K562 (cell line): ENCODE results near the gene SLC45A3. TPM values are rescaled to one million over a fixed set of nuclear protein-coding genes. Genes with fewer than 3 reads are reported as not detected.
A peak's percentile ranks its signal among the peaks of the same experiment; 100 is the strongest.

ENCODE experiments used
- ATAC-seq: fragments of 200-7000 bp; cut with Tn5 transposase; 3 replicates; pipeline ENCODE4 v1.9.1; 2020; ENCODE audit warnings: moderate library complexity
- BruUV-seq: library from RNA; stranded (reverse); fragments of 400-500 nt; replicated peaks from 2 replicates; lab custom pipeline; 2021; lab: Mats Ljungman, UMichigan
- CTCF ChIA-PET: fragments of 300-600 bp; formaldehyde crosslinking; extraction: SDS; loops from one replicate; lab custom pipeline; 2021; ENCODE audit warnings: low intra/inter-chr PET ratio; lab: Yijun Ruan, JAX
- POLR2A ChIA-PET: fragments of 300-600, 350-650 bp; sonication (Branson Sonifier 250); formaldehyde crosslinking; extraction: SDS; loops from one replicate; lab custom pipeline; 2021; ENCODE audit warnings: antibody characterized with exemption, inconsistent platforms; lab: Yijun Ruan, JAX
- DNase-seq, 4 experiments: peaks; one replicate each; pipeline versions ENCODE4 v3.0.0 to v3.0.0-alpha.2; 2011 to 2018; ENCODE audit warnings: low spot score in 3 of 4, mixed read lengths in 3 of 4; ENCODE audit errors: extremely low read depth in 1 of 4
- FAIRE-seq: peaks from 2 replicates; lab custom pipeline; 2011; peaks lifted over from hg19 to GRCh38; lab: Jason Lieb, UNC
- H2AFZ ChIP-seq: 2 replicates; pipeline ENCODE4 v1.6.0; 2011; ENCODE audit warnings: low read depth, low read length, control low read depth, inconsistent platforms
- H3K27ac ChIP-seq: fragments of 200-600 bp; 3 replicates; pipeline ENCODE4 v1.8.0; 2011; ENCODE audit warnings: low read depth, mild to moderate bottlenecking, control low read depth, inconsistent platforms, low read length, moderate library complexity, mixed read lengths; ENCODE audit errors: extremely low read depth
- H3K27me3 ChIP-seq, 2 experiments: fragments of 300-600 bp in 1 of 2; 2 replicates in 1 of 2; 3 replicates in 1 of 2; pipeline versions ENCODE4 v1.6.0 to v1.8.0; 2011; ENCODE audit warnings: inconsistent platforms in 2 of 2, low read length in 2 of 2, mild to moderate bottlenecking in 1 of 2, mixed read lengths in 1 of 2, moderate library complexity in 1 of 2; ENCODE audit not compliant: control insufficient read depth in 2 of 2, insufficient read depth in 2 of 2
- H3K36me3 ChIP-seq: fragments of 300-600 bp; 3 replicates; pipeline ENCODE4 v1.8.0; 2011; ENCODE audit warnings: mild to moderate bottlenecking, low read length, inconsistent platforms; ENCODE audit not compliant: control insufficient read depth, insufficient read depth
- H3K4me1 ChIP-seq, 2 experiments: fragments of 200-600 bp in 1 of 2; replicated peaks in 1 of 2; 2 replicates in 1 of 2; 3 replicates in 1 of 2; pipeline versions ENCODE4 v1.5.1 to v1.8.0; 2011; ENCODE audit warnings: inconsistent platforms in 2 of 2, low read length in 2 of 2, mild to moderate bottlenecking in 1 of 2, mixed read lengths in 1 of 2, moderate library complexity in 1 of 2; ENCODE audit not compliant: control insufficient read depth in 2 of 2, insufficient read depth in 2 of 2
- H3K4me2 ChIP-seq: 2 replicates; pipeline ENCODE4 v1.6.1; 2011; ENCODE audit warnings: low read length, control low read depth, inconsistent platforms, mixed read lengths; ENCODE audit not compliant: insufficient read depth
- H3K4me3 ChIP-seq: fragments of 200-600 bp; sonication (generic), shearing (Covaris generic); 2 replicates; pipeline ENCODE4 v1.5.1; 2016; ENCODE audit warnings: control low read depth, inconsistent platforms
- H3K79me2 ChIP-seq: fragments of 200-600 bp; 3 replicates; pipeline ENCODE4 v1.8.0; 2011; ENCODE audit warnings: low read length, inconsistent platforms; ENCODE audit not compliant: control insufficient read depth, insufficient read depth
- H3K9ac ChIP-seq, 2 experiments: 2 replicates each; pipeline versions ENCODE4 v1.6.0 to v1.6.1; 2011; ENCODE audit warnings: low read depth in 2 of 2, low read length in 2 of 2, control low read depth in 1 of 2, inconsistent platforms in 1 of 2, mild to moderate bottlenecking in 1 of 2, mixed read lengths in 1 of 2; ENCODE audit not compliant: insufficient read depth in 1 of 2
- H3K9me1 ChIP-seq: one replicate; pipeline ENCODE4 v1.6.0; 2011; ENCODE audit warnings: inconsistent platforms, mild to moderate bottlenecking, low read length, moderate library complexity; ENCODE audit not compliant: control insufficient read depth, insufficient read depth
- H3K9me3 ChIP-seq: replicated peaks from 2 replicates; pipeline ENCODE4 v1.5.1; 2011; ENCODE audit warnings: low read depth, low read length, inconsistent platforms; ENCODE audit not compliant: control insufficient read depth, insufficient read depth
- H4K20me1 ChIP-seq: replicated peaks from 2 replicates; pipeline ENCODE4 v1.6.1; 2011; ENCODE audit warnings: low read length, inconsistent platforms, mixed read lengths; ENCODE audit not compliant: control insufficient read depth, insufficient read depth
- ATF7 ChIP-seq: fragments of 450-650 bp; IDR thresholded peaks from 2 replicates; pipeline ENCODE4 v1.7.1; 2014; ENCODE audit warnings: mild to moderate bottlenecking, moderate library complexity
- CBX2 ChIP-seq: fragments of 200-600 bp; sonication (generic); IDR thresholded peaks from one replicate; pipeline ENCODE4 v1.6.1; 2012; ENCODE audit warnings: mild to moderate bottlenecking, low read length, inconsistent platforms; ENCODE audit not compliant: insufficient read depth, poor library complexity, severe bottlenecking
- CHD1 ChIP-seq: fragments of 200-600 bp; sonication (generic); IDR thresholded peaks from one replicate; pipeline ENCODE4 v1.6.1; 2012; ENCODE audit warnings: mild to moderate bottlenecking, moderate library complexity, low read length, inconsistent platforms
- PRDM10 ChIP-seq: fragments of 450-650 bp; IDR thresholded peaks from 2 replicates; pipeline ENCODE4 v1.6.1; 2018; ENCODE audit not compliant: partially characterized antibody
- RNF2 ChIP-seq: sonication (generic); IDR thresholded peaks from 2 replicates; pipeline ENCODE4 v1.6.1; 2016
- SNIP1 ChIP-seq: fragments of 450-650 bp; IDR thresholded peaks from 2 replicates; pipeline ENCODE4 v1.7.1; 2017; ENCODE audit warnings: low read depth, mild to moderate bottlenecking
- ZBTB5 ChIP-seq: fragments of 450-650 bp; IDR thresholded peaks from 2 replicates; pipeline ENCODE4 v1.6.1; 2017; ENCODE audit warnings: antibody characterized with exemption
- ZNF77 ChIP-seq: fragments of 250-450 bp; sonication (Bioruptor Pico); IDR thresholded peaks from 2 replicates; pipeline ENCODE4 v1.5.0; 2020
- WGBS: fragments of 100-300 bp; shearing (Covaris generic); methylation state at CpG from one replicate; pipeline ENCODE4 v1.1.6; 2016; ENCODE audit warnings: low coverage, mixed read lengths; ENCODE audit not compliant: insufficient coverage; ENCODE audit errors: missing lambda C conversion rate; 5-methylcytosine and 5-hydroxymethylcytosine counted together
- in situ Hi-C: fragments of 300-500 bp; cut with MboI; formaldehyde crosslinking; loops from 4 replicates; pipeline ENCODE4 v1.15.0; 2018; ENCODE audit warnings: inconsistent platforms, mixed read lengths
- intact Hi-C: fragments of 100-400 bp; cut with micrococcal nuclease; formaldehyde crosslinking; loops from 2 replicates; pipeline ENCODE4 v1.14.2; 2022
- polyA plus RNA-seq, 8 experiments: library from polyadenylated mRNA; depleted of rRNA in 4 of 8; stranded (reverse) in 5 of 8; unstranded in 3 of 8; fragments of >200 nt; fragmentation: Nextera tagmentation in 2 of 8; fragmentation: Illumina TruSeq in 1 of 8; extraction: Ambion mirVana in 2 of 8; extraction: Trizol in 1 of 8; gene quantifications; 2 replicates each; pipeline versions ENCODE4 v1.2.1 to v1.2.3, GENCODE V29; 2011 to 2014; ENCODE audit warnings: inconsistent platforms in 1 of 8, missing spikeins in 1 of 8
- total RNA-seq, 7 experiments: library from RNA; depleted of rRNA in 6 of 7; stranded (reverse); fragments of >200 nt in 6 of 7; fragmentation: Illumina TruSeq in 2 of 7; extraction: Trizol in 2 of 7; gene quantifications; 2 replicates each; pipeline versions ENCODE4 v1.2.1 to v1.2.3, GENCODE V29; 2011 to 2021; ENCODE audit warnings: low replicate concordance in 1 of 7
- TF ChIP-seq, protein P1 (sequence below): fragments of 150-350 bp; conservative IDR thresholded peaks from 2 replicates; pipeline ENCODE4 v1.6.1; 2014; ENCODE audit warnings: low read length

SLC45A3 gene
- total and polyA plus RNA-seq, 9 of the 15 experiments (the other 6 are each of a cell fraction or from before 2014, with no cell fraction given), result 0.06 to 3.3 (median 1.3) TPM

GRCh38 chr1:205675247-205675646 lies 5.1 kb downstream of the SLC45A3 start:
- POLR2A ChIA-PET, result interaction anchor here (1.1 kb wide), 1 partner anchor 43 kb away, joined by 4 read pairs; the partner anchor contains the start of gene ELK4
- Histone ChIP-seq H3K36me3 (no peaks in the 10 kb centered on the region), H3K9ac (no peak overlapping the region), H2AFZ (no peak overlapping the region), H3K9me1 (no peaks in the 10 kb centered on the region), H4K20me1 (no peaks in the 10 kb centered on the region; the same call in none of the 2 replicates), H3K4me1 (peaks cover 31 to 32% of the 10 kb centered on the region in 2 experiments), H3K79me2 (no peaks in the 10 kb centered on the region), H3K27me3 (no peaks in the 10 kb centered on the region), H3K27ac (no peak overlapping the region), H3K9me3 (no peaks in the 10 kb centered on the region), H3K4me3 (no peak overlapping the region), H3K4me2 (no peak overlapping the region)
- CTCF ChIA-PET, result no interaction called here
- no peak for FAIRE-seq
- intact Hi-C loops, result loop anchor here (10.0 kb wide), 1 partner anchor 430 kb away; no protein-coding TSS in a partner anchor
- no peak for ATAC-seq
- no TSS peak for BruUV-seq
- 81% methylated on average over 4 of the region's 4 CpGs for WGBS
- TF ChIP-seq CHD1 (no peak), ZBTB5 (no peak), PRDM10 (peak; percentile 90), ZNF77 (no peak), CBX2 (no peak), RNF2 (no peak), SNIP1 (no peak), ATF7 (0 out of 2 replicates have a peak, but pooled peaks have one; percentile 31)
- TF ChIP-seq, protein P1, sequence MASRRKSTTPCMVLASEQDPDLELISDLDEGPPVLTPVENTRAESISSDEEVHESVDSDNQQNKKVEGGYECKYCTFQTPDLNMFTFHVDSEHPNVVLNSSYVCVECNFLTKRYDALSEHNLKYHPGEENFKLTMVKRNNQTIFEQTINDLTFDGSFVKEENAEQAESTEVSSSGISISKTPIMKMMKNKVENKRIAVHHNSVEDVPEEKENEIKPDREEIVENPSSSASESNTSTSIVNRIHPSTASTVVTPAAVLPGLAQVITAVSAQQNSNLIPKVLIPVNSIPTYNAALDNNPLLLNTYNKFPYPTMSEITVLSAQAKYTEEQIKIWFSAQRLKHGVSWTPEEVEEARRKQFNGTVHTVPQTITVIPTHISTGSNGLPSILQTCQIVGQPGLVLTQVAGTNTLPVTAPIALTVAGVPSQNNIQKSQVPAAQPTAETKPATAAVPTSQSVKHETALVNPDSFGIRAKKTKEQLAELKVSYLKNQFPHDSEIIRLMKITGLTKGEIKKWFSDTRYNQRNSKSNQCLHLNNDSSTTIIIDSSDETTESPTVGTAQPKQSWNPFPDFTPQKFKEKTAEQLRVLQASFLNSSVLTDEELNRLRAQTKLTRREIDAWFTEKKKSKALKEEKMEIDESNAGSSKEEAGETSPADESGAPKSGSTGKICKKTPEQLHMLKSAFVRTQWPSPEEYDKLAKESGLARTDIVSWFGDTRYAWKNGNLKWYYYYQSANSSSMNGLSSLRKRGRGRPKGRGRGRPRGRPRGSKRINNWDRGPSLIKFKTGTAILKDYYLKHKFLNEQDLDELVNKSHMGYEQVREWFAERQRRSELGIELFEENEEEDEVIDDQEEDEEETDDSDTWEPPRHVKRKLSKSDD, result no peak
- in situ Hi-C loops, result no loop called here
- no peak for DNase-seq
